K562 (cell line): ENCODE data around the gene SERINC5. TPM values are rescaled to one million over a fixed set of nuclear protein-coding genes. Genes with fewer than 3 reads are reported as not detected.

Experiments
- DIDO1 ChIP-seq: fragments of 450-650 bp; IDR thresholded peaks from 2 replicates; pipeline ENCODE4 v1.6.1; 2016; ENCODE audit warnings: low read depth, missing biosample characterization, missing genetic modification characterization
- DMBX1 ChIP-seq: fragments of 250-450 bp; sonication (Bioruptor Pico); IDR thresholded peaks from 2 replicates; pipeline ENCODE4 v1.8.0; 2022; ENCODE audit warnings: inconsistent platforms, mild to moderate bottlenecking, moderate library complexity, borderline replicate concordance
- FOXA1 ChIP-seq: fragments of 450-650 bp; IDR thresholded peaks from 2 replicates; pipeline ENCODE4 v1.6.1; 2016; ENCODE audit warnings: mild to moderate bottlenecking, borderline replicate concordance
- HDGF ChIP-seq: fragments of 450-650 bp; IDR thresholded peaks from 2 replicates; pipeline ENCODE4 v1.6.1; 2016
- KDM5B ChIP-seq: fragments of 200-600 bp; sonication (generic); IDR thresholded peaks from 2 replicates; pipeline ENCODE4 v1.6.1; 2012; ENCODE audit warnings: low read depth, mild to moderate bottlenecking, moderate library complexity, low read length, control low read depth, inconsistent platforms; ENCODE audit not compliant: insufficient replicate concordance
- MAFG ChIP-seq: fragments of 450-650 bp; conservative IDR thresholded peaks from 2 replicates; pipeline ENCODE4 v1.6.1; 2016; ENCODE audit warnings: missing genetic modification characterization, missing compliant biosample characterization
- MNT ChIP-seq, 2 experiments: fragments of 450-650 bp; conservative IDR thresholded peaks; 2 replicates each; pipeline ENCODE4 v1.6.1; 2017; ENCODE audit warnings: mild to moderate bottlenecking in 2 of 2, moderate library complexity in 2 of 2
- NR2C2 ChIP-seq, 2 experiments: fragments of 200-800 bp in 1 of 2; sonication (Bioruptor generic) in 1 of 2; sonication (generic) in 1 of 2; formaldehyde crosslinking in 1 of 2; IDR thresholded peaks; 2 replicates each; pipeline versions ENCODE4 v1.6.1 to v1.8.0; 2016 to 2022; ENCODE audit warnings: mild to moderate bottlenecking in 1 of 2, missing compliant biosample characterization in 1 of 2, missing genetic modification characterization in 1 of 2, missing genetic modification reagents in 1 of 2
- NRF1 ChIP-seq, 2 experiments: fragments of 450-650 bp; IDR thresholded peaks in 1 of 2; conservative IDR thresholded peaks in 1 of 2; 2 replicates each; pipeline ENCODE4 v1.6.1; 2014; ENCODE audit warnings: mild to moderate bottlenecking in 2 of 2
- PHF20 ChIP-seq: fragments of 450-650 bp; IDR thresholded peaks from 2 replicates; pipeline ENCODE4 v1.6.1; 2018; ENCODE audit not compliant: partially characterized antibody
- PKNOX1 ChIP-seq: fragments of 450-650 bp; IDR thresholded peaks from 2 replicates; pipeline ENCODE4 v1.6.1; 2016
- POLR2A ChIP-seq: fragments of 450-650 bp; conservative IDR thresholded peaks from 2 replicates; pipeline ENCODE4 v1.6.1; 2016
- POLR2H ChIP-seq: IDR thresholded peaks from 2 replicates; pipeline ENCODE4 v1.6.1; 2016; ENCODE audit warnings: missing genetic modification characterization, low read depth, mild to moderate bottlenecking, control low read depth, missing compliant biosample characterization, moderate library complexity
- RBM25 ChIP-seq: fragments of 200-400 bp; formaldehyde crosslinking; IDR thresholded peaks from 2 replicates; pipeline ENCODE4 v1.6.1; 2018; ENCODE audit warnings: low read length, low read depth, moderate library complexity; ENCODE audit not compliant: severe bottlenecking
- SETDB1 ChIP-seq: IDR thresholded peaks from one replicate; pipeline ENCODE4 v1.6.1; 2012; ENCODE audit warnings: low read length, control low read depth, inconsistent platforms
- TOE1 ChIP-seq, 2 experiments: fragments of 450-650 bp in 1 of 2; sonication (generic) in 1 of 2; formaldehyde crosslinking in 1 of 2; IDR thresholded peaks; 2 replicates each; pipeline versions ENCODE4 v1.7.1 to v1.8.0; 2016 to 2022; ENCODE audit warnings: borderline replicate concordance in 2 of 2, mild to moderate bottlenecking in 2 of 2, antibody characterized with exemption in 1 of 2, inconsistent platforms in 1 of 2, low read depth in 1 of 2, missing genetic modification reagents in 1 of 2, moderate library complexity in 1 of 2
- ZBTB9 ChIP-seq: fragments of 450-650 bp; formaldehyde crosslinking; IDR thresholded peaks from 2 replicates; pipeline ENCODE4 v1.4.0; 2020; ENCODE audit warnings: mild to moderate bottlenecking, moderate library complexity
- ZNF584 ChIP-seq: fragments of 200-800 bp; sonication (Bioruptor generic); IDR thresholded peaks from 2 replicates; pipeline ENCODE4 v1.6.1; 2016; ENCODE audit warnings: low read depth, mild to moderate bottlenecking, missing genetic modification characterization, missing compliant biosample characterization
- ZNF780A ChIP-seq: fragments of 250-450 bp; sonication (Bioruptor Pico); IDR thresholded peaks from 2 replicates; pipeline ENCODE4 v1.5.0; 2021; ENCODE audit warnings: mild to moderate bottlenecking
- polyA plus RNA-seq, 8 experiments: library from polyadenylated mRNA; depleted of rRNA in 4 of 8; stranded (reverse) in 5 of 8; unstranded in 3 of 8; fragments of >200 nt; fragmentation: Nextera tagmentation in 2 of 8; fragmentation: Illumina TruSeq in 1 of 8; extraction: Ambion mirVana in 2 of 8; extraction: Trizol in 1 of 8; gene quantifications; 2 replicates each; pipeline versions ENCODE4 v1.2.1 to v1.2.3, GENCODE V29; 2011 to 2014; ENCODE audit warnings: inconsistent platforms in 1 of 8, missing spikeins in 1 of 8
- total RNA-seq, 7 experiments: library from RNA; depleted of rRNA in 6 of 7; stranded (reverse); fragments of >200 nt in 6 of 7; fragmentation: Illumina TruSeq in 2 of 7; extraction: Trizol in 2 of 7; gene quantifications; 2 replicates each; pipeline versions ENCODE4 v1.2.1 to v1.2.3, GENCODE V29; 2011 to 2021; ENCODE audit warnings: low replicate concordance in 1 of 7

The SERINC5 gene
- total and polyA plus RNA-seq, 9 of the 15 experiments (the other 6 are each of a cell fraction or from before 2014, with no cell fraction given) = 1.4 to 7.9 (median 3.7) TPM

- TF ChIP-seq ZBTB9 (CRISPR knock-in tag) = 0 out of 2 replicates have a peak, but pooled peaks have one; percentile 55
- TF ChIP-seq ZNF780A (CRISPR knock-in tag) = no peak
- no peak for TF ChIP-seq FOXA1
- TF ChIP-seq SETDB1 = no peak
- no peak for TF ChIP-seq PKNOX1
- TF ChIP-seq TOE1 (IDR thresholded peaks at IDR 0.05; ENCODE audit: borderline replicate concordance) = peak; percentile 38; the same call in 1 of the 2 replicates
- TF ChIP-seq TOE1 (CRISPR knock-in tag; IDR thresholded peaks at IDR 0.05; ENCODE audit: borderline replicate concordance, low read depth) = no peak
- TF ChIP-seq POLR2H (tag) = peak; percentile 69; the same call in 1 of the 2 replicates
- peak; percentile 93 for TF ChIP-seq POLR2A
- peak; percentile 46 for TF ChIP-seq PHF20
- TF ChIP-seq NR2C2 (CRISPR knock-in tag; IDR thresholded peaks at IDR 0.05) = no peak
- TF ChIP-seq NR2C2 (tag; IDR thresholded peaks at IDR 0.05) = peak; percentile 72
- TF ChIP-seq KDM5B = peak; percentile 87
- peak in 1 of 2 experiments; percentile 49; a peak in 2 of 4 replicates for TF ChIP-seq MNT (conservative IDR thresholded peaks at IDR 0.05)
- TF ChIP-seq DIDO1 (tag) = no peak
- TF ChIP-seq HDGF = 0 out of 2 replicates have a peak, but pooled peaks have one; percentile 9
- TF ChIP-seq ZNF584 (CRISPR knock-in tag) = no peak
- TF ChIP-seq DMBX1 = peak; percentile 21; the same call in 1 of the 2 replicates
- no peak for TF ChIP-seq MAFG
- TF ChIP-seq NRF1 (conservative IDR thresholded peaks at IDR 0.05 in 1 of 2, IDR thresholded peaks at IDR 0.05 in 1 of 2) = 0 out of 4 replicates have a peak, but pooled peaks of 1 of the 2 experiments have one; percentile 18
- TF ChIP-seq RBM25 = peak; percentile 99
Observed at GRCh38 chr5:80255811-80256712, at the start of gene SERINC5 (continued).
